Uterus (tissue), 4 donors: ENCODE results near the gene MAVS. TPM values are rescaled to one million over a fixed set of nuclear protein-coding genes. Genes with fewer than 3 reads are reported as not detected.
A peak's percentile ranks its signal among the peaks of the same experiment; 100 is the strongest.
"Not testable (repeated sequence)": the region's sequence is repeated elsewhere in the genome, so short reads cannot be mapped to it uniquely, and the experiment has no call there.

Experiments used
- DNase-seq, 2 donors: peaks; one replicate each; pipeline ENCODE4 v3.0.0-alpha.2; 2019 to 2020
- H3K27ac ChIP-seq, 2 donors: fragments of 200-600 bp; sonication (generic); 1 replicate in 1 of 2; 2 replicates in 1 of 2; pipeline ENCODE4 v1.5.1; 2016 to 2018
- H3K27me3 ChIP-seq, 2 donors: fragments of 200-600 bp; sonication (generic); one replicate each; pipeline ENCODE4 v1.5.1; 2018 to 2019; ENCODE audit warnings: control low read depth in 1 of 2
- H3K36me3 ChIP-seq, 2 donors: fragments of 200-600 bp; sonication (generic); one replicate each; pipeline ENCODE4 v1.5.1; 2019; ENCODE audit warnings: control low read depth in 1 of 2
- H3K4me1 ChIP-seq, 2 donors: fragments of 200-600 bp; sonication (generic); one replicate each; pipeline ENCODE4 v1.5.1; 2018 to 2019; ENCODE audit warnings: control low read depth in 1 of 2
- H3K4me3 ChIP-seq, 2 donors: fragments of 200-600 bp; sonication (generic); 1 replicate in 1 of 2; 2 replicates in 1 of 2; pipeline ENCODE4 v1.5.1; 2018 to 2019; ENCODE audit warnings: mild to moderate bottlenecking in 1 of 2
- H3K9me3 ChIP-seq, 2 donors: fragments of 200-600 bp; sonication (generic); one replicate each; pipeline ENCODE4 v1.5.1; 2019; ENCODE audit warnings: control low read depth in 1 of 2
- CTCF ChIP-seq, 4 experiments: fragments of 200-600 bp in 2 of 4; fragments of 450-650 bp in 2 of 4; sonication (generic) in 2 of 4; IDR thresholded peaks; one replicate each; pipeline ENCODE4 v1.5.1; 2016 to 2019; ENCODE audit warnings: antibody characterized with exemption in 4 of 4, mild to moderate bottlenecking in 2 of 4, moderate library complexity in 1 of 4
- POLR2A ChIP-seq, 2 donors: fragments of 450-650 bp; IDR thresholded peaks; one replicate each; pipeline ENCODE4 v1.6.1; 2016; ENCODE audit warnings: antibody characterized with exemption in 2 of 2, mild to moderate bottlenecking in 1 of 2, moderate library complexity in 1 of 2
- intact Hi-C: fragments of 100-400 bp; cut with DNase I; formaldehyde crosslinking; loops from one replicate; pipeline ENCODE4 v1.15.1; 2023; ENCODE audit warnings: low total_unique reads
- total RNA-seq, 4 donors: library from RNA; depleted of rRNA in 3 of 4; stranded (reverse); fragments of >200 nt in 3 of 4; gene quantifications; one replicate each; pipeline versions ENCODE4 v1.1.0 to v1.2.4, GENCODE V29; 2014 to 2023
- donor health status: DM: yes; HTN: yes; CAD: no.

The MAVS gene
- total RNA-seq, 4 donors from 2014 or later: 7.4 to 43.2 (median 13.7) TPM

DNA sequence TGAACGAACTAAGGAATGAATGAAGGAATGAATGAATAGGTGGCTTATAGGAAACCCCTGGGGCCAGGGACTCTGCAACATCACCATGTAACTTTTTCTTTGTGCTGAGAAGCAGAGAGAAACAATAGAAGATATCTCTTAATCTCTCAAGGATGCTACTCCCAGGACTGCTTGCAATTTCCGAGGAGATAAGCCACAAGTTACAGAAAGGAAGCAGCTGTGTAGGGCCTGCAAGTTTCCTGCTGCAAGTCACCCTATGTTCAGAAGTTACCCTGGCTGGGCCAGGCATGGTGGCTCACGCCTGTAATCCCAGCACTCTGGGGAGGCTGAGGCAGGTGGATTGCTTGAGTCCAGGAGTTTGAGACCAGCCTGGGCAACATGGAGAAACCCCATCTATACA, 7.3 kb upstream of the MAVS start:
- no peaks in the 10 kb centered on the region for H3K4me1 ChIP-seq
- H3K4me3 ChIP-seq: no peak overlapping the region
- intact Hi-C loops: no loop called here
- no peaks in the 10 kb centered on the region for H3K9me3 ChIP-seq
- H3K27me3 ChIP-seq: no peaks in the 10 kb centered on the region
- no peak overlapping the region for H3K27ac ChIP-seq
- no peaks in the 10 kb centered on the region for H3K36me3 ChIP-seq
- no peak for TF ChIP-seq POLR2A (IDR thresholded peaks at IDR 0.05)
- no peak for TF ChIP-seq CTCF (IDR thresholded peaks at IDR 0.05)
- DNase-seq: no peak

GRCh38 chr20:3840201-3840600, 6.4 kb upstream of the MAVS start:
- intact Hi-C loops, H3K4me1 ChIP-seq, DNase-seq, H3K27me3 ChIP-seq, H3K27ac ChIP-seq, H3K9me3 ChIP-seq, H3K4me3 ChIP-seq, H3K36me3 ChIP-seq: not testable (repeated sequence)

DNA sequence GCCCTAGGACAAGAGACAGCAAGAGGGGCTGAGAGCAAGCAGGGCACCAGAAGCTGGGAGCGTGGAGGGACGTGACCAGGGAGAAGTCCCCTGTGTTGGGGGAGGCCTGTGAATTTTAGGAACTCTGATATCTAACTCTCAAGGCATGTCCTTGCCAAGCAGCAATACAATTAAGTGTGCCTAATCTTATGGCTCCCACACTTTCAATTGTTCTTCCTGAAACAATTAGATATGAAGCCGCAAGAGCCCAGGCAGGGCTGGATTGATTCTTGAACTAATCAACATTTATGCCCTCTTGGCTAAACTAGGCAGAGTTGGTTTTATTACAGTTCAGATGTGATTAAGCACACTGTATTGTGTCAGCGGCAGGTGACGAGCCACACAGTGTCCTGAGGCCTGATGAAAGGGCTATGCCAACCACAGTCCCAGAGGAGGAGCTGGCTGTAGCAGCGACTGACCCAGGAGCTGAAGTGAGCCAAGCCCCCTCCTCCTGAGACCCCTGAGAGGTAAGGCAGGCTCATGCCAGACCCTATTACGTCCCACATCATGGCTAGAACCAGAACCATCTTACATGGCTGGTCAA, 4.2 kb upstream of the MAVS start:
- intact Hi-C loops: no loop called here
- TF ChIP-seq POLR2A (IDR thresholded peaks at IDR 0.05) (no peak), CTCF (IDR thresholded peaks at IDR 0.05) (no peak)
- Histone ChIP-seq H3K4me1 (no peaks in the 10 kb centered on the region), H3K27ac (no peak overlapping the region), H3K9me3 (no peaks in the 10 kb centered on the region), H3K4me3 (no peak overlapping the region), H3K36me3 (no peaks in the 10 kb centered on the region), H3K27me3 (no peaks in the 10 kb centered on the region)
- no peak for DNase-seq

DNA sequence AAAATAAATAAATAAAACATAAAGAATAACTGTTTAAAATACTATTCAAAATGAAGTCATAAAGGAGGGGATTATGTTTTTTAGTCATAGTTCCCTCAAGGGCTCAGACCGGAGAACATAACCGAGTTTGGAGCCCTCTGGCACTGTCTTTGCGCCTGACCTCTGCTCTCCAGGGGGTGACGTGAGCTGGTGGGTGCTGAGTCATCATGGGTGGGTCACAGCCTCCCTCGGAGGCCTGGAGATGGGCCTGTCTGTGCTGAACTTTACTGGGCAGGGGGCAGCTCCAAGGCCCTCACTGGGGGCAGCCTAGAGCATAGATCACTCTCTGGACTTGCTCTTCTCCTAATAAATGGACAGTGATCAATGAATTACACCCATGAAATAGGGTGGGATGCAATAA, 3.1 kb upstream of the MAVS start:
- no peaks in the 10 kb centered on the region for H3K9me3 ChIP-seq
- no peak for DNase-seq
- TF ChIP-seq CTCF (IDR thresholded peaks at IDR 0.05) (no peak), POLR2A (IDR thresholded peaks at IDR 0.05) (no peak)
- H3K27me3 ChIP-seq: no peaks in the 10 kb centered on the region
- H3K4me3 ChIP-seq: no peak overlapping the region
- H3K4me1 ChIP-seq: peaks cover 0 to 3% of the 10 kb centered on the region in 2 donors
- no peak overlapping the region for H3K27ac ChIP-seq
- intact Hi-C loops: no loop called here
- H3K36me3 ChIP-seq: no peaks in the 10 kb centered on the region

DNA sequence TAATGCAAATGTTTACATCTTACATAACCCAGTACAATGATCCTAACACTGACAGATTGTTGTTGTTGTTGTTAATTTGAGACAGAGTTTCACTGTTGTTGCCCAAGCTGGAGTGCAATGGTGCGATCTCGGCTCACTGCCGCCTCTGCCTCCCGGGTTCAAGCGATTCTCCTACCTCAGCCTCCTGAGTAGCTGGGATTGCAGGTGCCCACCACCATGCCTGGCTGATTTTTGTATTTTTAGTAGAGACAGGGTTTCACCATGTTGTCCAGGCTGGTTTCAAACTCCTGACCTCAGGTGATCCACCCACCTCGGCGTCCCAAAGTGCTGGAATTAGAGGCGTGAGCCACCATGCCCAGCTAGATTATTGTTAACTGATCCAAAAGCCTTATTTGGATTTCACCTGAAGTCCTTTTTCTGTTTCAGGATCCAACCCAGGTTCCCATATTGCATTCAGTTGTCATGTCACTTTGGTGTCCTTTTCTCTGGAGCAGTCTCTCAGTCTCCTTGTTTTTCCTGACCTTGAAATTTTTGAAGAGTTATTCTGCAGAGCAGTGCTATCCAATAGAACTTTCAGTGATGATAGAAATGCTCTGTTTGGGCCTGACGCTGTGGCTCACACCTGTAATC, 2.5 kb upstream of the MAVS start:
- H3K27ac ChIP-seq, H3K4me3 ChIP-seq, H3K27me3 ChIP-seq, H3K9me3 ChIP-seq, H3K36me3 ChIP-seq, H3K4me1 ChIP-seq, DNase-seq, intact Hi-C loops: not testable (repeated sequence)

DNA sequence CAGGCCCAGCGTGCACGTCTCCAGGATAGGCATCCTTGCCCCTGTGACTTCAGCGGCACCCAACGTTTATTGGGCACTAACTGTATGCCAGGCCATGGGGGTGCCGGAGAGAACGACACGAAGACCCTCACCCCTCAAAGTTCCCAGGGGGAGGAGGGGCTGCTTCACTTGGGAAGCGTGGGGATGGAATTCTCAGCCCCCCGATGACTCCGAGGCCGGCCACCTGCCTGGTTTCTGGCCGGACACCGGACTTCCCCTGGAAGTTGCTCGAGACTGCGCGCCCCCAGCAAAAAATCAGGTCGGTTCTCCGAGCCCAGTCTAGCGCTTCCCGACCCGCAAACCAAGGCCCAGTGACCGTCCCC, 275 bp upstream of the MAVS start:
- peaks cover 0 to 7% of the 10 kb centered on the region in 2 donors for H3K4me1 ChIP-seq
- DNase-seq: peak; percentile 46 to 90
- no peaks in the 10 kb centered on the region for H3K27me3 ChIP-seq
- H3K36me3 ChIP-seq: no peaks in the 10 kb centered on the region
- intact Hi-C loops: no loop called here
- no peak for TF ChIP-seq POLR2A (IDR thresholded peaks at IDR 0.05)
- TF ChIP-seq CTCF (IDR thresholded peaks at IDR 0.05): no peak
- no peaks in the 10 kb centered on the region for H3K9me3 ChIP-seq
- peak overlapping the region; percentile 76 to 94 for H3K27ac ChIP-seq
- H3K4me3 ChIP-seq: peak overlapping the region; percentile 76 to 97
